Stimulated activated CD4-positive, alpha-beta T cell treated with anti-CD3 and anti-CD28 coated beads, Interleukin-2, amount 100 ng/mL, for 48 hours (primary cell): ENCODE data around the gene RABL3.
"Not testable (repeated sequence)": the region's sequence is repeated elsewhere in the genome, so short reads cannot be mapped to it uniquely, and the experiment has no call there.

Source experiments
- DNase-seq, 2 donors: peaks; one replicate each; pipeline ENCODE4 v3.0.0-alpha.2; 2020

Gene RABL3

GRCh38 chr3:120642368-120642948 is 99.9 kb downstream of the RABL3 start:
- DNase-seq: no peak

GRCh38 chr3:120641696-120642246 is 100.5 kb downstream of the RABL3 start:
- no peak for DNase-seq

GRCh38 chr3:120640231-120640630 is 102.1 kb downstream of the RABL3 start:
- DNase-seq: no peak

- not testable (repeated sequence) for DNase-seq
Measured at GRCh38 chr3:120638820-120639219, 103.5 kb downstream of the RABL3 start.

GRCh38 chr3:120637851-120638559 is 104.3 kb downstream of the RABL3 start:
- DNase-seq: no peak

GRCh38 chr3:120636795-120637401 is 105.4 kb downstream of the RABL3 start:
- no peak for DNase-seq
